Caco-2 (cell line): ENCODE measurements around the gene OR6F1. TPM values are rescaled to one million over a fixed set of nuclear protein-coding genes. Genes with fewer than 3 reads are reported as not detected.
"Not testable (repeated sequence)": the region's sequence is repeated elsewhere in the genome, so short reads cannot be mapped to it uniquely, and the experiment has no call there.

ENCODE experiments used
- BruUV-seq: library from RNA; stranded (reverse); fragments of 400-500 nt; replicated peaks from 2 replicates; lab custom pipeline; 2021; lab: Mats Ljungman, UMichigan
- CTCF ChIA-PET: fragments of 300-600 bp; sonication (Branson Sonifier 250); formaldehyde crosslinking; loops from one replicate; lab custom pipeline; 2022; ENCODE audit warnings: antibody characterized with exemption; lab: Charles Lee
- POLR2A ChIA-PET: fragments of 300-600 bp; sonication (Branson Sonifier 250); formaldehyde crosslinking; loops from one replicate; lab custom pipeline; 2022; ENCODE audit warnings: antibody characterized with exemption; lab: Charles Lee
- DNase-seq, 2 experiments: peaks; one replicate each; pipeline versions ENCODE4 v3.0.0 to v3.0.0-alpha.2; 2020 to 2022
- H3K27me3 ChIP-seq: replicated peaks from 2 replicates; pipeline ENCODE4 v1.6.0; 2011; ENCODE audit warnings: low read length; ENCODE audit not compliant: control insufficient read depth, insufficient read depth
- H3K36me3 ChIP-seq: 2 replicates; pipeline ENCODE4 v1.5.1; 2011; ENCODE audit warnings: low read length; ENCODE audit not compliant: control insufficient read depth, insufficient read depth
- H3K4me1 ChIP-seq: fragments of 250-450 bp; sonication (Bioruptor Pico); 2 replicates; pipeline ENCODE4 v1.5.1; 2020; ENCODE audit warnings: mild to moderate bottlenecking
- H3K4me3 ChIP-seq: 2 replicates; pipeline ENCODE4 v1.5.1; 2011; ENCODE audit warnings: low read depth, mild to moderate bottlenecking, control low read depth, low read length
- H3K9me3 ChIP-seq: fragments of 250-450 bp; sonication (Bioruptor Pico); 2 replicates; pipeline ENCODE4 v1.5.1; 2020; ENCODE audit warnings: mild to moderate bottlenecking, moderate library complexity
- H3K27ac Mint-ChIP-seq: one replicate; pipeline ENCODE4 v1.8.0; 2022; ENCODE audit warnings: mixed read lengths; ENCODE audit not compliant: unreplicated experiment
- H3K27me3 Mint-ChIP-seq: one replicate; pipeline ENCODE4 v1.8.0; 2022; ENCODE audit warnings: mixed read lengths; ENCODE audit not compliant: insufficient read depth, unreplicated experiment
- H3K36me3 Mint-ChIP-seq: one replicate; pipeline ENCODE4 v1.8.0; 2022; ENCODE audit warnings: mild to moderate bottlenecking, mixed read lengths; ENCODE audit not compliant: insufficient read depth, unreplicated experiment
- H3K4me1 Mint-ChIP-seq: one replicate; pipeline ENCODE4 v1.8.0; 2022; ENCODE audit warnings: low read depth, mixed read lengths; ENCODE audit not compliant: unreplicated experiment
- H3K4me3 Mint-ChIP-seq: one replicate; pipeline ENCODE4 v1.8.0; 2022; ENCODE audit warnings: mild to moderate bottlenecking, moderate library complexity, mixed read lengths; ENCODE audit not compliant: unreplicated experiment
- H3K9me3 Mint-ChIP-seq: one replicate; pipeline ENCODE4 v1.8.0; 2022; ENCODE audit warnings: mixed read lengths; ENCODE audit not compliant: unreplicated experiment
- CTCF ChIP-seq, 2 experiments: fragments of 200-600 bp in 1 of 2; IDR thresholded peaks; 1 replicate in 1 of 2; 2 replicates in 1 of 2; pipeline versions ENCODE4 v1.5.1 to v1.8.0; 2011 to 2022; ENCODE audit warnings: antibody characterized with exemption in 1 of 2, control low read depth in 1 of 2, inconsistent platforms in 1 of 2, low read depth in 1 of 2, low read length in 1 of 2, mild to moderate bottlenecking in 1 of 2, moderate library complexity in 1 of 2; ENCODE audit not compliant: insufficient read depth in 1 of 2, severe bottlenecking in 1 of 2, unreplicated experiment in 1 of 2
- intact Hi-C: fragments of 100-400 bp; cut with micrococcal nuclease; formaldehyde crosslinking; loops from one replicate; pipeline ENCODE4 v1.10.0; 2022; ENCODE audit not compliant: unreplicated experiment
- total RNA-seq: library from RNA; stranded (reverse); gene quantifications from 2 replicates; pipeline ENCODE4 v1.2.3, GENCODE V29; 2022

Gene OR6F1
- total RNA-seq, 1 experiment from 2014 or later = not detected

- Mint-ChIP-seq H3K27ac (no peak overlapping the region), H3K4me3 (no peak overlapping the region)
- POLR2A ChIA-PET = no interaction called here
These were observed 30.0 kb upstream of the OR6F1 start for GRCh38 chr1:247746391-247746935.

GRCh38 chr1:247742215-247742760, 25.8 kb upstream of the OR6F1 start:
- H3K4me3 Mint-ChIP-seq, CTCF ChIA-PET, H3K4me1 Mint-ChIP-seq, H3K27me3 ChIP-seq, H3K36me3 ChIP-seq, BruUV-seq, DNase-seq, H3K9me3 ChIP-seq, H3K27me3 Mint-ChIP-seq, H3K4me3 ChIP-seq, H3K9me3 Mint-ChIP-seq, H3K4me1 ChIP-seq, H3K27ac Mint-ChIP-seq, intact Hi-C loops, POLR2A ChIA-PET, H3K36me3 Mint-ChIP-seq: not testable (repeated sequence)

More at GRCh38 chr1:247746391-247746935, 30.0 kb upstream of the OR6F1 start:
- Histone ChIP-seq H3K27me3 (no peaks in the 10 kb centered on the region), H3K4me1 (no peaks in the 10 kb centered on the region), H3K36me3 (no peaks in the 10 kb centered on the region), H3K4me3 (no peak overlapping the region), H3K9me3 (no peaks in the 10 kb centered on the region)
- CTCF ChIA-PET = no interaction called here
- TF ChIP-seq CTCF (IDR thresholded peaks at IDR 0.05; ENCODE audit: insufficient read depth in 1 of 2, low read depth in 1 of 2, low read length in 1 of 2, severe bottlenecking in 1 of 2, unreplicated experiment in 1 of 2) = no peak
- H3K36me3 Mint-ChIP-seq = no peaks in the 10 kb centered on the region
- intact Hi-C loops = no loop called here
- DNase-seq = no peak
- peaks cover 11% of the 10 kb centered on the region for H3K9me3 Mint-ChIP-seq
- H3K27me3 Mint-ChIP-seq = no peaks in the 10 kb centered on the region
- H3K4me1 Mint-ChIP-seq = no peaks in the 10 kb centered on the region
- no TSS peak for BruUV-seq

GRCh38 chr1:247741756-247742155, 25.3 kb upstream of the OR6F1 start:
- peaks cover 3% of the 10 kb centered on the region for H3K27me3 Mint-ChIP-seq
- H3K4me3 Mint-ChIP-seq = no peak overlapping the region
- ChIA-PET POLR2A (no interaction called here), CTCF (no interaction called here)
- no peaks in the 10 kb centered on the region for H3K9me3 ChIP-seq
- intact Hi-C loops = no loop called here
- no peaks in the 10 kb centered on the region for H3K4me1 Mint-ChIP-seq
- H3K9me3 Mint-ChIP-seq = no peaks in the 10 kb centered on the region
- H3K36me3 ChIP-seq = no peaks in the 10 kb centered on the region
- no peak overlapping the region for H3K27ac Mint-ChIP-seq
- no peaks in the 10 kb centered on the region for H3K36me3 Mint-ChIP-seq
- TF ChIP-seq CTCF (IDR thresholded peaks at IDR 0.05; ENCODE audit: insufficient read depth in 1 of 2, low read depth in 1 of 2, low read length in 1 of 2, severe bottlenecking in 1 of 2, unreplicated experiment in 1 of 2) = no peak
- H3K4me3 ChIP-seq = no peak overlapping the region
- no peaks in the 10 kb centered on the region for H3K27me3 ChIP-seq
- H3K4me1 ChIP-seq = no peaks in the 10 kb centered on the region
- no peak for DNase-seq
- BruUV-seq = no TSS peak
